ENCODE measurements around the gene COQ7.

Gene COQ7

GRCh38 chr16:19112099-19112407 lies 44.6 kb downstream of the COQ7 start:
- DNase-seq (ENCODE audit: low read depth, low spot score): no peak

GRCh38 chr16:19113577-19114358 lies 46.4 kb downstream of the COQ7 start, which contains the start of gene ITPRIPL2:
Gene ITPRIPL2 (plus strand): TSS chr16:19113964. CDS start chr16:19114462, 498 bp downstream.
- no peak for DNase-seq (ENCODE audit: low read depth, low spot score)

GRCh38 chr16:19114359-19115147 lies 47.1 kb downstream of the COQ7 start:
- DNase-seq (ENCODE audit: low read depth, low spot score): no peak

GRCh38 chr16:19115148-19116021 lies 48.0 kb downstream of the COQ7 start:
- DNase-seq (ENCODE audit: low read depth, low spot score): no peak

- no peak for DNase-seq (ENCODE audit: low read depth, low spot score)
These were observed 49.5 kb downstream of the COQ7 start for GRCh38 chr16:19116711-19117449.

- DNase-seq (ENCODE audit: low read depth, low spot score): no peak
These were observed 51.6 kb downstream of the COQ7 start for GRCh38 chr16:19118938-19119431.

GRCh38 chr16:19119564-19119963 lies 52.1 kb downstream of the COQ7 start:
- DNase-seq (ENCODE audit: low read depth, low spot score): no peak

- no peak for DNase-seq (ENCODE audit: low read depth, low spot score)
These were observed 56.2 kb downstream of the COQ7 start for GRCh38 chr16:19123535-19124178.

- DNase-seq (ENCODE audit: low read depth, low spot score): no peak
These were observed 58.9 kb downstream of the COQ7 start for GRCh38 chr16:19126300-19126699.

- no peak for DNase-seq (ENCODE audit: low read depth, low spot score)
These were observed 59.8 kb downstream of the COQ7 start for GRCh38 chr16:19127205-19127604.

GRCh38 chr16:19127674-19128131 lies 60.3 kb downstream of the COQ7 start:
- DNase-seq (ENCODE audit: low read depth, low spot score): no peak

GRCh38 chr16:19128454-19129200 lies 61.2 kb downstream of the COQ7 start:
- no peak for DNase-seq (ENCODE audit: low read depth, low spot score)
